GM12875 (cell line): ENCODE measurements around the gene MRPL23.

Source experiments
- H3K4me3 ChIP-seq: one replicate; pipeline ENCODE4 v1.5.1; 2011; ENCODE audit warnings: low read depth, low read length, control low read depth
- CTCF ChIP-seq: IDR thresholded peaks from 2 replicates; pipeline ENCODE4 v1.5.1; 2011; ENCODE audit warnings: low read depth, mild to moderate bottlenecking, control low read depth, inconsistent platforms, low read length, moderate library complexity, borderline replicate concordance; ENCODE audit not compliant: insufficient read depth

Gene MRPL23

GRCh38 chr11:1953489-1954266, 6.5 kb downstream of the MRPL23 start:
- TF ChIP-seq CTCF: 0 out of 2 replicates have a peak, but pooled peaks have one; percentile 2
- no peak overlapping the region for H3K4me3 ChIP-seq

- TF ChIP-seq CTCF: no peak
- no peak overlapping the region for H3K4me3 ChIP-seq
Observed at GRCh38 chr11:1958367-1958766, 11.2 kb downstream of the MRPL23 start.

- H3K4me3 ChIP-seq: no peak overlapping the region
- no peak for TF ChIP-seq CTCF
Observed at GRCh38 chr11:1959786-1960185, 12.7 kb downstream of the MRPL23 start.

- no peak overlapping the region for H3K4me3 ChIP-seq
- TF ChIP-seq CTCF: no peak
Observed at GRCh38 chr11:1963864-1964263, 16.7 kb downstream of the MRPL23 start.

- no peak for TF ChIP-seq CTCF
- no peak overlapping the region for H3K4me3 ChIP-seq
Observed at GRCh38 chr11:1964348-1964747, 17.2 kb downstream of the MRPL23 start.

GRCh38 chr11:1964955-1965354, 17.8 kb downstream of the MRPL23 start:
- H3K4me3 ChIP-seq: no peak overlapping the region
- no peak for TF ChIP-seq CTCF

GRCh38 chr11:1966531-1966930, 19.4 kb downstream of the MRPL23 start:
- no peak for TF ChIP-seq CTCF
- H3K4me3 ChIP-seq: no peak overlapping the region
